ENCODE data around the gene RASSF1. TPM values are rescaled to one million over a fixed set of nuclear protein-coding genes. Genes with fewer than 3 reads are reported as not detected.

RASSF1 gene
- total RNA-seq, 5 donors from 2014 or later (not counting 1 experiment from before 2014, with no cell fraction given) = 73.2 to 153 (median 79.6) TPM

DNA sequence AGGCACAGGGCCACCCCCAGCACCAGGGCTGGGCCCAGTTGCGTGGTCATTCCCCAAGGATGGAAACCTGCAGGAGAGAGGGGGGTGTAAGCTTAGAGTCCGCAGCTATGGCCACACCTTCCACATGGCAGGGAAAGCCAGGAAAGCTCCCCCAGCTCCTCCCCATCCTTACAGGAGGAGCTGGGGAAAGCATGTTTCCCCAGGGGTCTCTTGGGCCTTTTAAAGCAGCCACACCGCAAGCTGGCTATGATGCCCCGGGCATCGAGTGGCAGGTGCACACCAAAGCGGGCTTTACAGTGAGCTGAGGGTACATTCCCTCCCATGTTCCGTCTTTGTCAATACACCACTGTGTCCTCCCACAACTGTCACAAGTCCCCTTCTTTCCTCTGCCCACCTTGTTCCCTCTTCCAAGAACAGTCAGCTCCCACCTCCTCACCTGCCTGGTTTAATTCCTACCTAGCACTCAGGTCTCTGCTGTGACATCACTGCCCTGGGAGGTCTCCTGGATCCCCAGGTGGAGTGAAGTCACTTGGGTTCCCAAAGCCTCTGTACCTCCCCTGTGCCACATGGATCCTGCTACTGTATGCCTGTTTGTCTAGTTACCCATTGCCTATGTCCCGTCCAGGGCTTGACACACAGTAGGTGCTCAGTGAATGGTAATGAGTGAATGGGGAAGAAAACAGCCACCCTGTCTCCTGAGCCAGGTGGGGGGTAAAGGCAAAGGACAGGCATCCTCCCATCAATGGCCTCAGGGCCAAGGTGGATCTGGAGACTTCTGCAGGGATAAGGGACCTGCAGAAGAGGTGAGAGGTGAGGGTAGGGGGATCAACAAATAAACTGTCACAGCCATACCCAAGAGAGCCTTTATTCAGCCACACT is 44.8 kb downstream of the RASSF1 start:
- Mint-ChIP-seq H3K9me3 (no peaks in the 10 kb centered on the region), H3K36me3 (no peaks in the 10 kb centered on the region), H3K27me3 (no peaks in the 10 kb centered on the region), H3K4me1 (peaks cover 37 to 50% (median 46%) of the 10 kb centered on the region in 3 donors), H3K4me3 (no peak overlapping the region), H3K27ac (no peak overlapping the region)
- ATAC-seq (replicated peaks in 1 of 4) (no peak), DNase-seq (no peak)
- Histone ChIP-seq H3K4me1 (ENCODE audit: control insufficient read depth in 1 of 2, extremely low read depth in 1 of 2, insufficient read depth in 2 of 2, low read length in 2 of 2) (peaks cover 14 to 52% of the 10 kb centered on the region in 2 experiments), H3K9me3 (no peaks in the 10 kb centered on the region), H3K4me3 (ENCODE audit: control insufficient read depth in 1 of 2, extremely low read depth in 1 of 2, low read length in 1 of 2) (no peak overlapping the region), H3K27ac (ENCODE audit: low read length) (no peak overlapping the region), H3K36me3 (ENCODE audit: control insufficient read depth in 2 of 2, extremely low read depth in 1 of 2, insufficient read depth in 1 of 2, low read length in 1 of 2) (peaks cover 0 to 5% of the 10 kb centered on the region in 2 donors), H3K27me3 (replicated peaks in 1 of 2; ENCODE audit: control insufficient read depth in 2 of 2, extremely low read depth in 1 of 2, insufficient read depth in 2 of 2, low read length in 1 of 2) (no peaks in the 10 kb centered on the region)
- POLR2A ChIA-PET = interaction anchor here in 1 of 2 donors (0.6 kb wide), 1 partner anchor 71 kb away, joined by 4 read pairs; no protein-coding TSS in a partner anchor
- 92% methylated on average over 5 of the region's 8 CpGs for WGBS (ENCODE audit: insufficient coverage)
- CTCF ChIA-PET = interaction anchor here in 1 of 2 donors (0.5 kb wide), 1 partner anchor 33 kb away, joined by 3 read pairs; no protein-coding TSS in a partner anchor

GRCh38 chr3:50294492-50295403 is 45.9 kb downstream of the RASSF1 start:
- no peak overlapping the region for H3K4me3 Mint-ChIP-seq
- Histone ChIP-seq H3K27me3 (replicated peaks in 1 of 2; ENCODE audit: control insufficient read depth in 2 of 2, extremely low read depth in 1 of 2, insufficient read depth in 2 of 2, low read length in 1 of 2) (no peaks in the 10 kb centered on the region), H3K27ac (ENCODE audit: low read length) (no peak overlapping the region), H3K36me3 (ENCODE audit: control insufficient read depth in 2 of 2, extremely low read depth in 1 of 2, insufficient read depth in 1 of 2, low read length in 1 of 2) (peaks cover 1 to 10% of the 10 kb centered on the region in 2 donors), H3K4me3 (ENCODE audit: control insufficient read depth in 1 of 2, extremely low read depth in 1 of 2, low read length in 1 of 2) (no peak overlapping the region), H3K9me3 (no peaks in the 10 kb centered on the region), H3K4me1 (ENCODE audit: control insufficient read depth in 1 of 2, extremely low read depth in 1 of 2, insufficient read depth in 2 of 2, low read length in 2 of 2) (peaks cover 10 to 47% of the 10 kb centered on the region in 2 experiments)
- peaks cover 28 to 41% (median 37%) of the 10 kb centered on the region in 3 donors for H3K4me1 Mint-ChIP-seq
- ATAC-seq (replicated peaks in 1 of 4) (no peak), DNase-seq (no peak)
- CTCF ChIA-PET = interaction anchor here in 1 of 2 donors (0.5 kb wide), 1 partner anchor 34 kb away, joined by 3 read pairs; no protein-coding TSS in a partner anchor
- H3K27ac Mint-ChIP-seq = no peak overlapping the region
- POLR2A ChIA-PET = interaction anchor here in 1 of 2 donors (0.6 kb wide), 1 partner anchor 72 kb away, joined by 4 read pairs; no protein-coding TSS in a partner anchor
- WGBS (ENCODE audit: insufficient coverage) = 97% methylated on average over 22 of the region's 22 CpGs
- no peaks in the 10 kb centered on the region for H3K36me3 Mint-ChIP-seq
- H3K27me3 Mint-ChIP-seq = no peaks in the 10 kb centered on the region
- no peaks in the 10 kb centered on the region for H3K9me3 Mint-ChIP-seq

- no peaks in the 10 kb centered on the region for H3K27me3 Mint-ChIP-seq
- H3K27me3 ChIP-seq (replicated peaks in 1 of 2; ENCODE audit: control insufficient read depth in 2 of 2, extremely low read depth in 1 of 2, insufficient read depth in 2 of 2, low read length in 1 of 2) = no peaks in the 10 kb centered on the region
- no peaks in the 10 kb centered on the region for H3K9me3 Mint-ChIP-seq
- H3K36me3 ChIP-seq (ENCODE audit: control insufficient read depth in 2 of 2, extremely low read depth in 1 of 2, insufficient read depth in 1 of 2, low read length in 1 of 2) = peaks cover 5 to 16% of the 10 kb centered on the region in 2 donors
- H3K4me1 Mint-ChIP-seq = peaks cover 23 to 36% (median 35%) of the 10 kb centered on the region in 3 donors
- no peaks in the 10 kb centered on the region for H3K36me3 Mint-ChIP-seq
- DNase-seq (no peak), ATAC-seq (replicated peaks in 1 of 4) (no peak)
- no peaks in the 10 kb centered on the region for H3K9me3 ChIP-seq
- no peak overlapping the region for H3K4me3 ChIP-seq (ENCODE audit: control insufficient read depth in 1 of 2, extremely low read depth in 1 of 2, low read length in 1 of 2)
- ChIA-PET CTCF (no interaction called here), POLR2A (no interaction called here)
- H3K27ac ChIP-seq (ENCODE audit: low read length) = no peak overlapping the region
- H3K27ac Mint-ChIP-seq = no peak overlapping the region
- peak overlapping the region in 1 of 3 donors; percentile 90 for H3K4me3 Mint-ChIP-seq
- H3K4me1 ChIP-seq (ENCODE audit: control insufficient read depth in 1 of 2, extremely low read depth in 1 of 2, insufficient read depth in 2 of 2, low read length in 2 of 2) = peaks cover 10 to 46% of the 10 kb centered on the region in 2 experiments
- WGBS (ENCODE audit: insufficient coverage) = 90% methylated on average over 2 of the region's 4 CpGs
Observed at GRCh38 chr3:50294089-50294488, 46.5 kb downstream of the RASSF1 start.

- H3K36me3 Mint-ChIP-seq = peaks cover 5% of the 10 kb centered on the region
- peak overlapping the region; percentile 36 to 95 for H3K4me3 ChIP-seq (ENCODE audit: control insufficient read depth in 1 of 2, extremely low read depth in 1 of 2, low read length in 1 of 2)
- H3K36me3 ChIP-seq (ENCODE audit: control insufficient read depth in 2 of 2, extremely low read depth in 1 of 2, insufficient read depth in 1 of 2, low read length in 1 of 2) = peaks cover 7 to 24% of the 10 kb centered on the region in 2 donors
- H3K4me1 Mint-ChIP-seq = peaks cover 17 to 31% (median 29%) of the 10 kb centered on the region in 3 donors
- H3K9me3 Mint-ChIP-seq = no peaks in the 10 kb centered on the region
- peak overlapping the region; percentile 81 to 90 (median 85) for H3K4me3 Mint-ChIP-seq
- no peaks in the 10 kb centered on the region for H3K27me3 ChIP-seq (replicated peaks in 1 of 2; ENCODE audit: control insufficient read depth in 2 of 2, extremely low read depth in 1 of 2, insufficient read depth in 2 of 2, low read length in 1 of 2)
- no peak for DNase-seq
- no peaks in the 10 kb centered on the region for H3K9me3 ChIP-seq
- H3K27me3 Mint-ChIP-seq = no peaks in the 10 kb centered on the region
- peaks cover 6 to 38% of the 10 kb centered on the region in 2 experiments for H3K4me1 ChIP-seq (ENCODE audit: control insufficient read depth in 1 of 2, extremely low read depth in 1 of 2, insufficient read depth in 2 of 2, low read length in 2 of 2)
- CTCF ChIA-PET = no interaction called here
- ATAC-seq (replicated peaks in 1 of 4) = no peak
- H3K27ac ChIP-seq (ENCODE audit: low read length) = peak overlapping the region; percentile 56
- 96% methylated on average over 10 of the region's 12 CpGs for WGBS (ENCODE audit: insufficient coverage)
- peak overlapping the region; percentile 95 to 97 for H3K27ac Mint-ChIP-seq
- POLR2A ChIA-PET = no interaction called here
Observed at GRCh38 chr3:50293079-50293801, 47.4 kb downstream of the RASSF1 start.

- ATAC-seq (replicated peaks in 1 of 4) = peak; percentile 98 to 99 (median 99)
- Histone ChIP-seq H3K36me3 (ENCODE audit: control insufficient read depth in 2 of 2, extremely low read depth in 1 of 2, insufficient read depth in 1 of 2, low read length in 1 of 2) (peaks cover 14 to 32% of the 10 kb centered on the region in 2 donors), H3K4me3 (ENCODE audit: control insufficient read depth in 1 of 2, extremely low read depth in 1 of 2, low read length in 1 of 2) (peak within 1 kb of the TSS; percentile 82 to 95), H3K27me3 (replicated peaks in 1 of 2; ENCODE audit: control insufficient read depth in 2 of 2, extremely low read depth in 1 of 2, insufficient read depth in 2 of 2, low read length in 1 of 2) (no peaks in the 10 kb centered on the region), H3K27ac (ENCODE audit: low read length) (peak within 1 kb of the TSS; percentile 56), H3K4me1 (ENCODE audit: control insufficient read depth in 1 of 2, extremely low read depth in 1 of 2, insufficient read depth in 2 of 2, low read length in 2 of 2) (peaks cover 5 to 30% of the 10 kb centered on the region in 2 experiments), H3K9me3 (no peaks in the 10 kb centered on the region)
- 1% methylated on average over 59 of the region's 67 CpGs for WGBS (ENCODE audit: insufficient coverage)
- ChIA-PET CTCF (interaction anchor here in 1 of 2 donors (0.6 to 0.7 kb wide), 2 partner anchors 46 to 52 kb away, joined by 3 read pairs; no protein-coding TSS in a partner anchor), POLR2A (no interaction called here)
- peak within 1 kb of the TSS; percentile 81 to 90 (median 85) for H3K4me3 Mint-ChIP-seq
- peak within 1 kb of the TSS; percentile 95 to 97 for H3K27ac Mint-ChIP-seq
- DNase-seq = peak; percentile 84 to 98 (median 96)
- peaks cover 8% of the 10 kb centered on the region for H3K36me3 Mint-ChIP-seq
- no peaks in the 10 kb centered on the region for H3K27me3 Mint-ChIP-seq
- H3K4me1 Mint-ChIP-seq = peaks cover 14 to 25% (median 21%) of the 10 kb centered on the region in 3 donors
- no peaks in the 10 kb centered on the region for H3K9me3 Mint-ChIP-seq
Observed at GRCh38 chr3:50292159-50293078, 48.2 kb downstream of the RASSF1 start, which contains the start of gene IFRD2. Gene IFRD2, minus strand, starts transcription at chr3:50292429. Its CDS starts 155 bp downstream, at chr3:50292274.
